ENCODE measurements around the gene DEFB118.

DEFB118 gene

GRCh38 chr20:31414381-31414780, 46.0 kb downstream of the DEFB118 start:
- no peak overlapping the region for H3K4me3 ChIP-seq (replicated peaks; ENCODE audit: low read depth, low read length)
- DNase-seq (ENCODE audit: low read depth): no peak
- TF ChIP-seq, protein P1, sequence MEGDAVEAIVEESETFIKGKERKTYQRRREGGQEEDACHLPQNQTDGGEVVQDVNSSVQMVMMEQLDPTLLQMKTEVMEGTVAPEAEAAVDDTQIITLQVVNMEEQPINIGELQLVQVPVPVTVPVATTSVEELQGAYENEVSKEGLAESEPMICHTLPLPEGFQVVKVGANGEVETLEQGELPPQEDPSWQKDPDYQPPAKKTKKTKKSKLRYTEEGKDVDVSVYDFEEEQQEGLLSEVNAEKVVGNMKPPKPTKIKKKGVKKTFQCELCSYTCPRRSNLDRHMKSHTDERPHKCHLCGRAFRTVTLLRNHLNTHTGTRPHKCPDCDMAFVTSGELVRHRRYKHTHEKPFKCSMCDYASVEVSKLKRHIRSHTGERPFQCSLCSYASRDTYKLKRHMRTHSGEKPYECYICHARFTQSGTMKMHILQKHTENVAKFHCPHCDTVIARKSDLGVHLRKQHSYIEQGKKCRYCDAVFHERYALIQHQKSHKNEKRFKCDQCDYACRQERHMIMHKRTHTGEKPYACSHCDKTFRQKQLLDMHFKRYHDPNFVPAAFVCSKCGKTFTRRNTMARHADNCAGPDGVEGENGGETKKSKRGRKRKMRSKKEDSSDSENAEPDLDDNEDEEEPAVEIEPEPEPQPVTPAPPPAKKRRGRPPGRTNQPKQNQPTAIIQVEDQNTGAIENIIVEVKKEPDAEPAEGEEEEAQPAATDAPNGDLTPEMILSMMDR (IDR thresholded peaks at IDR 0.05; ENCODE audit: low read length, missing control alignments): no peak

- DNase-seq (ENCODE audit: low read depth): no peak
- H3K4me3 ChIP-seq (replicated peaks; ENCODE audit: low read depth, low read length): no peak overlapping the region
- TF ChIP-seq, protein P1 (IDR thresholded peaks at IDR 0.05; ENCODE audit: low read length, missing control alignments): no peak
Observed at GRCh38 chr20:31415653-31416052, 47.3 kb downstream of the DEFB118 start.

DNA sequence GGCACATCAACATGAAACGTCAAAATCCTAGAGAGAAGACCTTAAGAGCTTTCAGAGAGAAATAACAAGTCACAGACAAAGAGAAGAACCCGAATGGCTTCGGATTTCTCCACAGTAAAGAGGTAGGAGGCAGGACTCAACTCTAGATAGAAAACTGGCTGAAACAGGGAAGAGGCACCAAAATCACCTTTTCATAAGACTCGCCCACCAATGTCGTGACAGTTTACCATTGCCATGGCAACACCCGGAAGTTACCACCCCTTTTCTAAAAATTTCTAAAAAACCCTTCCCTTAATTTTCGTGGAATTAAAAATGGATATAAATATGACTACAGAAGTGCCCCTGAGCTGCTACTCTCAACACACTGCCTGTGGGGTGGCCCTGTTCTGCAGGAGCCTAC, 49.9 kb downstream of the DEFB118 start:
- H3K4me3 ChIP-seq (replicated peaks; ENCODE audit: low read depth, low read length): no peak overlapping the region
- TF ChIP-seq, protein P1 (IDR thresholded peaks at IDR 0.05; ENCODE audit: low read length, missing control alignments): no peak

More for the DNA sequence above, 49.9 kb downstream of the DEFB118 start:
- no peak for DNase-seq (ENCODE audit: low read depth)
